ENCODE results near the gene SERGEF. TPM values are rescaled to one million over a fixed set of nuclear protein-coding genes. Genes with fewer than 3 reads are reported as not detected.

SERGEF gene
- total and polyA plus RNA-seq, 2 donors from 2014 or later: 33.2 to 63.0 TPM

GRCh38 chr11:17765356-17766072 lies 247.3 kb downstream of the SERGEF start:
- no peaks in the 10 kb centered on the region for H3K36me3 ChIP-seq (ENCODE audit: control insufficient read depth in 2 of 3, insufficient read depth in 3 of 3, low read length in 3 of 3)
- H3K4me1 ChIP-seq (ENCODE audit: control insufficient read depth in 2 of 3, insufficient read depth in 2 of 3, low read depth in 1 of 3, low read length in 3 of 3): no peaks in the 10 kb centered on the region
- no peaks in the 10 kb centered on the region for H3K27me3 ChIP-seq (ENCODE audit: control insufficient read depth, insufficient read depth, low read length)
- H3K4me3 ChIP-seq (ENCODE audit: low read length in 3 of 3): no peak overlapping the region
- DNase-seq (peak in 2 of 5 donors; percentile 37 to 47), FAIRE-seq (no peak)
- H3K27ac ChIP-seq (ENCODE audit: low read depth in 2 of 2, low read length in 2 of 2): no peak overlapping the region
- H3K9ac ChIP-seq (ENCODE audit: low read length in 3 of 3): no peak overlapping the region
- TF ChIP-seq, protein P1, sequence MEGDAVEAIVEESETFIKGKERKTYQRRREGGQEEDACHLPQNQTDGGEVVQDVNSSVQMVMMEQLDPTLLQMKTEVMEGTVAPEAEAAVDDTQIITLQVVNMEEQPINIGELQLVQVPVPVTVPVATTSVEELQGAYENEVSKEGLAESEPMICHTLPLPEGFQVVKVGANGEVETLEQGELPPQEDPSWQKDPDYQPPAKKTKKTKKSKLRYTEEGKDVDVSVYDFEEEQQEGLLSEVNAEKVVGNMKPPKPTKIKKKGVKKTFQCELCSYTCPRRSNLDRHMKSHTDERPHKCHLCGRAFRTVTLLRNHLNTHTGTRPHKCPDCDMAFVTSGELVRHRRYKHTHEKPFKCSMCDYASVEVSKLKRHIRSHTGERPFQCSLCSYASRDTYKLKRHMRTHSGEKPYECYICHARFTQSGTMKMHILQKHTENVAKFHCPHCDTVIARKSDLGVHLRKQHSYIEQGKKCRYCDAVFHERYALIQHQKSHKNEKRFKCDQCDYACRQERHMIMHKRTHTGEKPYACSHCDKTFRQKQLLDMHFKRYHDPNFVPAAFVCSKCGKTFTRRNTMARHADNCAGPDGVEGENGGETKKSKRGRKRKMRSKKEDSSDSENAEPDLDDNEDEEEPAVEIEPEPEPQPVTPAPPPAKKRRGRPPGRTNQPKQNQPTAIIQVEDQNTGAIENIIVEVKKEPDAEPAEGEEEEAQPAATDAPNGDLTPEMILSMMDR (IDR thresholded peaks at IDR 0.05; ENCODE audit: borderline replicate concordance, extremely low read depth, insufficient read depth): no peak
- intact Hi-C loops (cut with DNase I): no loop called here
- H3K9me3 ChIP-seq (ENCODE audit: control insufficient read depth in 2 of 3, insufficient read depth in 1 of 3, low read length in 3 of 3): no peaks in the 10 kb centered on the region

DNA sequence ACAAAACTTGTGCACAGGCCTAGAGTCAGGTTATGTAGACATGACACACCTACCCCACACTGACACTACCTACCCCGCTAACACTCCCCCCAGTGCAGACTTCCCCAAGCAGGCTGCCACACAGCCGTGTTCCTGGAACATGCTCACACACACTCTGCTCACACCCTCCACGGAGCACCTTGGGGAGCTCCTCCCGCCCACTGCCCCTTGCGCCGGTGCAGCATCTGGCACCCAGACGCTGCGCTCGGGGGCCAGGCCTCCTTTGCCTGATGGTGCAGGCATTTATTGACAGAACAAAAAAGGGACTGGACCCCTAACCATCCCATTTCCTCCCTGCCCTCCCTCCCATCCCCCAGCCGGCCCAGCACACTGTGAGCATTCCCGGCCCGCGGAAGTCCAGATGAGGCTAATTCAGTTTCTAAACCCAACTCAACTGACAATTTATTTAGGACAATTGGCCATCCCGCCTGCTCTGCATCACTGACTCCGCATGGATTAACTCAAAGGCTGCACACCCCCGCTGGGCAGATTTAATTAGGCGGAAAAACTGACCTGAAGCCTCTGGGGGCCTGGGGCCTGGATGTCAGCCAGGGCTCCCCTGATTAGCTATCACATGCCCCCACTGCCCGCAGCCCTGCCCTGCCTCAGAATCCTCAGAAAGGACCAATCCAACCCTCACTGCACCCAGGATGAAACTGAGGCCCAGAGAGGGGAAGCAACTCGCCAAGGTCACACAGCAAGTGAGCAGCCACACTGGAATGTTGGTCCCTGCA lies 248.2 kb downstream of the SERGEF start:
- Histone ChIP-seq H3K4me1 (ENCODE audit: control insufficient read depth in 2 of 3, insufficient read depth in 2 of 3, low read depth in 1 of 3, low read length in 3 of 3) (no peaks in the 10 kb centered on the region), H3K9ac (ENCODE audit: low read length in 3 of 3) (no peak overlapping the region), H3K36me3 (ENCODE audit: control insufficient read depth in 2 of 3, insufficient read depth in 3 of 3, low read length in 3 of 3) (no peaks in the 10 kb centered on the region), H3K9me3 (ENCODE audit: control insufficient read depth in 2 of 3, insufficient read depth in 1 of 3, low read length in 3 of 3) (no peaks in the 10 kb centered on the region), H3K4me3 (ENCODE audit: low read length in 3 of 3) (no peak overlapping the region), H3K27ac (ENCODE audit: low read depth in 2 of 2, low read length in 2 of 2) (no peak overlapping the region), H3K27me3 (ENCODE audit: control insufficient read depth, insufficient read depth, low read length) (no peaks in the 10 kb centered on the region)
- FAIRE-seq (no peak), DNase-seq (peak in 3 of 5 donors; percentile 5 to 52 (median 24))
- TF ChIP-seq, protein P1 (IDR thresholded peaks at IDR 0.05; ENCODE audit: borderline replicate concordance, extremely low read depth, insufficient read depth): no peak
- intact Hi-C loops (cut with DNase I): no loop called here

DNA sequence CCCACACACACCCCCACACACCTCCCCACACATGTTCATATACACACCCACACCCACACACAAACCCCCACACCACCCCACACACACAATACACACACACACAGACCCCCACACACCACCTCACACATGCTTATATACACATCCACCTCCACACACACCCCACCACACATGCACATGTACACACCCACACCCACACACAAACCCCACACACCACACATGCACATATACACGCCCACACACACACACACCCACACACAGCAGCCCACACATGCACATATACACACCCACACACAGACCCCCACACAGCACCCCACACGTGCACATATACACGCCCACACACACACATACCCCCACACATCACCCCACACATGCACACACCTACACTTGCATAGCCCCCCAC lies 249.1 kb downstream of the SERGEF start:
- no peaks in the 10 kb centered on the region for H3K27me3 ChIP-seq (ENCODE audit: control insufficient read depth, insufficient read depth, low read length)
- TF ChIP-seq, protein P1 (IDR thresholded peaks at IDR 0.05; ENCODE audit: borderline replicate concordance, extremely low read depth, insufficient read depth): no peak
- no peaks in the 10 kb centered on the region for H3K9me3 ChIP-seq (ENCODE audit: control insufficient read depth in 2 of 3, insufficient read depth in 1 of 3, low read length in 3 of 3)
- intact Hi-C loops (cut with DNase I): no loop called here
- H3K27ac ChIP-seq (ENCODE audit: low read depth in 2 of 2, low read length in 2 of 2): no peak overlapping the region
- no peaks in the 10 kb centered on the region for H3K36me3 ChIP-seq (ENCODE audit: control insufficient read depth in 2 of 3, insufficient read depth in 3 of 3, low read length in 3 of 3)
- H3K9ac ChIP-seq (ENCODE audit: low read length in 3 of 3): no peak overlapping the region
- FAIRE-seq: no peak
- H3K4me1 ChIP-seq (ENCODE audit: control insufficient read depth in 2 of 3, insufficient read depth in 2 of 3, low read depth in 1 of 3, low read length in 3 of 3): no peaks in the 10 kb centered on the region
- DNase-seq: no peak
- H3K4me3 ChIP-seq (ENCODE audit: low read length in 3 of 3): no peak overlapping the region

Data from kidney (tissue), 14 donors.